GM21367 (cell line): ENCODE data around the gene SLC37A1.

Experiments used
- ATAC-seq: cut with Tn5 transposase; IDR thresholded peaks from one replicate; pipeline ENCODE4 v1.9.1; 2021; ENCODE audit not compliant: unreplicated experiment

Gene SLC37A1

GRCh38 chr21:42542196-42542595, 28.5 kb downstream of the SLC37A1 start:
- ATAC-seq = no peak

GRCh38 chr21:42542596-42542995, 28.9 kb downstream of the SLC37A1 start:
- no peak for ATAC-seq

- no peak for ATAC-seq
Observed at GRCh38 chr21:42543106-42543847, 29.6 kb downstream of the SLC37A1 start.

GRCh38 chr21:42544544-42544943, 30.9 kb downstream of the SLC37A1 start:
- no peak for ATAC-seq

- ATAC-seq = no peak
Observed at GRCh38 chr21:42545317-42545716, 31.7 kb downstream of the SLC37A1 start.

GRCh38 chr21:42545745-42546144, 32.1 kb downstream of the SLC37A1 start:
- ATAC-seq = no peak

- ATAC-seq = no peak
Observed at GRCh38 chr21:42546433-42546832, 32.8 kb downstream of the SLC37A1 start.

- no peak for ATAC-seq
Observed at GRCh38 chr21:42547001-42547905, 33.6 kb downstream of the SLC37A1 start.

- no peak for ATAC-seq
Observed at GRCh38 chr21:42547906-42548365, 34.3 kb downstream of the SLC37A1 start.

GRCh38 chr21:42548687-42549406, 35.2 kb downstream of the SLC37A1 start:
- ATAC-seq = no peak

- ATAC-seq = no peak
Observed at GRCh38 chr21:42550817-42551216, 37.2 kb downstream of the SLC37A1 start.

GRCh38 chr21:42552407-42553336, 39.0 kb downstream of the SLC37A1 start:
- ATAC-seq = no peak

- no peak for ATAC-seq
Observed at GRCh38 chr21:42553435-42553834, 39.8 kb downstream of the SLC37A1 start.

GRCh38 chr21:42554251-42554961, 40.8 kb downstream of the SLC37A1 start:
- no peak for ATAC-seq

GRCh38 chr21:42555756-42556438, 42.2 kb downstream of the SLC37A1 start:
- ATAC-seq = no peak

- ATAC-seq = no peak
Observed at GRCh38 chr21:42556476-42556875, 42.8 kb downstream of the SLC37A1 start.

GRCh38 chr21:42556960-42557359, 43.3 kb downstream of the SLC37A1 start:
- ATAC-seq = no peak

- no peak for ATAC-seq
Observed at GRCh38 chr21:42557420-42557819, 43.8 kb downstream of the SLC37A1 start.

- no peak for ATAC-seq
Observed at GRCh38 chr21:42558368-42558767, 44.7 kb downstream of the SLC37A1 start.
